ENCODE results near the gene YARS1. TPM values are rescaled to one million over a fixed set of nuclear protein-coding genes. Genes with fewer than 3 reads are reported as not detected.
"Not testable (repeated sequence)": the region's sequence is repeated elsewhere in the genome, so short reads cannot be mapped to it uniquely, and the experiment has no call there.

Gene YARS1
- total RNA-seq, 4 donors from 2014 or later = 37.8 to 59.4 (median 55.9) TPM

- Histone ChIP-seq H3K9me3 (no peaks in the 10 kb centered on the region), H3K36me3 (peaks cover 0 to 61% of the 10 kb centered on the region in 2 donors), H3K4me3 (no peak overlapping the region), H3K4me1 (no peaks in the 10 kb centered on the region), H3K27me3 (no peaks in the 10 kb centered on the region), H3K27ac (no peak overlapping the region)
- in situ Hi-C loops (cut with MboI; ENCODE audit: low sequenced_read_pairs in 4 of 4) (no loop called here), intact Hi-C loops (cut with DNase I; ENCODE audit: low total_unique reads) (no loop called here)
- DNase-seq (no peak), ATAC-seq (no peak)
- TF ChIP-seq, protein P1, sequence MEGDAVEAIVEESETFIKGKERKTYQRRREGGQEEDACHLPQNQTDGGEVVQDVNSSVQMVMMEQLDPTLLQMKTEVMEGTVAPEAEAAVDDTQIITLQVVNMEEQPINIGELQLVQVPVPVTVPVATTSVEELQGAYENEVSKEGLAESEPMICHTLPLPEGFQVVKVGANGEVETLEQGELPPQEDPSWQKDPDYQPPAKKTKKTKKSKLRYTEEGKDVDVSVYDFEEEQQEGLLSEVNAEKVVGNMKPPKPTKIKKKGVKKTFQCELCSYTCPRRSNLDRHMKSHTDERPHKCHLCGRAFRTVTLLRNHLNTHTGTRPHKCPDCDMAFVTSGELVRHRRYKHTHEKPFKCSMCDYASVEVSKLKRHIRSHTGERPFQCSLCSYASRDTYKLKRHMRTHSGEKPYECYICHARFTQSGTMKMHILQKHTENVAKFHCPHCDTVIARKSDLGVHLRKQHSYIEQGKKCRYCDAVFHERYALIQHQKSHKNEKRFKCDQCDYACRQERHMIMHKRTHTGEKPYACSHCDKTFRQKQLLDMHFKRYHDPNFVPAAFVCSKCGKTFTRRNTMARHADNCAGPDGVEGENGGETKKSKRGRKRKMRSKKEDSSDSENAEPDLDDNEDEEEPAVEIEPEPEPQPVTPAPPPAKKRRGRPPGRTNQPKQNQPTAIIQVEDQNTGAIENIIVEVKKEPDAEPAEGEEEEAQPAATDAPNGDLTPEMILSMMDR (IDR thresholded peaks at IDR 0.05 in 4 of 5, conservative IDR thresholded peaks at IDR 0.05 in 1 of 5) = no peak
- no peak for TF ChIP-seq POLR2A (IDR thresholded peaks at IDR 0.05)
Measured at GRCh38 chr1:32797456-32797855, 19.7 kb downstream of the YARS1 start.

- ATAC-seq; in situ Hi-C loops (cut with MboI; ENCODE audit: low sequenced_read_pairs in 4 of 4); H3K4me3 ChIP-seq; intact Hi-C loops (cut with DNase I; ENCODE audit: low total_unique reads); H3K9me3 ChIP-seq; H3K27ac ChIP-seq; DNase-seq; H3K27me3 ChIP-seq; H3K4me1 ChIP-seq: not testable (repeated sequence)
- H3K36me3 ChIP-seq = peaks cover 0 to 68% of the 10 kb centered on the region in 2 donors
Measured at GRCh38 chr1:32795763-32796162, 21.4 kb downstream of the YARS1 start.

DNA sequence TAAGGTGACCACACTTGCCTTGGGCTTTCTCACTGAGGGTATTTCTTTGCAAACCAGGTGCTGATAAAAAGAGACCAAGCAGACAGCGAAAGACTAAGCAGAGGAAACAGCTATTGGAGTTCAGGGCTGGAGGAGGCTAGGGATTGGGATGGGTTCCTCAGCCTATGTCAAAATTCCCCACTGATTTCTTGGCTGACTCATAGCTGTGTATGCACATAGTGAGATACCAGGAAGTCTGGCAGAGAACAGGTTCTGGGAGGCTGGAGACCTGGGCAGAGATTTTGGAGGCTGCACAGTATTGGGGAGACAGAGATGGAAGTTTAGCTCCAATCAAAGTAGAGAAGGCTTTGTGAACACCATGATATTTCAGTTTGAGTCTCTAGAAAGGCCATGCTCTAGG, 25.3 kb downstream of the YARS1 start:
- Histone ChIP-seq H3K27me3 (no peaks in the 10 kb centered on the region), H3K9me3 (no peaks in the 10 kb centered on the region), H3K36me3 (peaks cover 7 to 80% of the 10 kb centered on the region in 2 donors), H3K27ac (no peak overlapping the region), H3K4me1 (peaks cover 0 to 6% of the 10 kb centered on the region in 2 donors), H3K4me3 (no peak overlapping the region)
- in situ Hi-C loops (cut with MboI; ENCODE audit: low sequenced_read_pairs in 4 of 4) (no loop called here), intact Hi-C loops (cut with DNase I; ENCODE audit: low total_unique reads) (no loop called here)
- ATAC-seq (no peak), DNase-seq (no peak)
- no peak for TF ChIP-seq POLR2A (IDR thresholded peaks at IDR 0.05)
- TF ChIP-seq, protein P1 (IDR thresholded peaks at IDR 0.05 in 4 of 5, conservative IDR thresholded peaks at IDR 0.05 in 1 of 5) = no peak

- intact Hi-C loops (cut with DNase I; ENCODE audit: low total_unique reads); DNase-seq; H3K4me3 ChIP-seq; H3K27me3 ChIP-seq; in situ Hi-C loops (cut with MboI; ENCODE audit: low sequenced_read_pairs in 4 of 4); H3K9me3 ChIP-seq; H3K4me1 ChIP-seq: not testable (repeated sequence)
- Histone ChIP-seq H3K36me3 (peaks cover 7 to 86% of the 10 kb centered on the region in 2 donors), H3K27ac (peak overlapping the region; percentile 29 to 48 (median 34))
- ATAC-seq = peak; percentile 97 to 98
Measured at GRCh38 chr1:32789356-32789755, 27.8 kb downstream of the YARS1 start.

- H3K36me3 ChIP-seq = peaks cover 7 to 92% of the 10 kb centered on the region in 2 donors
- no peaks in the 10 kb centered on the region for H3K27me3 ChIP-seq
- intact Hi-C loops (cut with DNase I; ENCODE audit: low total_unique reads) = no loop called here
- DNase-seq (no peak), ATAC-seq (no peak)
- in situ Hi-C loops (cut with MboI; ENCODE audit: low sequenced_read_pairs in 4 of 4) = no loop called here
- no peak overlapping the region for H3K4me3 ChIP-seq
- no peaks in the 10 kb centered on the region for H3K9me3 ChIP-seq
- H3K27ac ChIP-seq = no peak overlapping the region
- no peak for TF ChIP-seq POLR2A (IDR thresholded peaks at IDR 0.05)
- TF ChIP-seq, protein P1 (IDR thresholded peaks at IDR 0.05 in 4 of 5, conservative IDR thresholded peaks at IDR 0.05 in 1 of 5) = no peak
- H3K4me1 ChIP-seq = peaks cover 0 to 6% of the 10 kb centered on the region in 2 donors
Measured at GRCh38 chr1:32786856-32787255, 30.3 kb downstream of the YARS1 start.

- H3K27ac ChIP-seq = no peak overlapping the region
- TF ChIP-seq, protein P1 (IDR thresholded peaks at IDR 0.05 in 4 of 5, conservative IDR thresholded peaks at IDR 0.05 in 1 of 5) = no peak
- no peak for TF ChIP-seq POLR2A (IDR thresholded peaks at IDR 0.05)
- DNase-seq (no peak), ATAC-seq (no peak)
- in situ Hi-C loops (cut with MboI; ENCODE audit: low sequenced_read_pairs in 4 of 4) = no loop called here
- intact Hi-C loops (cut with DNase I; ENCODE audit: low total_unique reads) = no loop called here
- no peaks in the 10 kb centered on the region for H3K9me3 ChIP-seq
- H3K4me3 ChIP-seq = no peak overlapping the region
- no peaks in the 10 kb centered on the region for H3K27me3 ChIP-seq
- H3K36me3 ChIP-seq = peaks cover 7 to 95% of the 10 kb centered on the region in 2 donors
- H3K4me1 ChIP-seq = peaks cover 0 to 6% of the 10 kb centered on the region in 2 donors
Measured at GRCh38 chr1:32784817-32785216, 32.3 kb downstream of the YARS1 start.
